MCF 10A (cell line): Measurements from ENCODE around the gene MRC1. TPM values are rescaled to one million over a fixed set of nuclear protein-coding genes. Genes with fewer than 3 reads are reported as not detected.
A peak's percentile ranks its signal among the peaks of the same experiment; 100 is the strongest.

Experiments used
- BruUV-seq: library from RNA; stranded (reverse); fragments of 400-500 nt; replicated peaks from 2 replicates; lab custom pipeline; 2021; lab: Mats Ljungman, UMichigan
- CTCF ChIA-PET: fragments of 300-600 bp; sonication (Branson Sonifier 250); formaldehyde crosslinking; extraction: SDS; loops from one replicate; lab custom pipeline; 2021; ENCODE audit warnings: antibody characterized with exemption, inconsistent platforms; lab: Yijun Ruan, JAX
- POLR2A ChIA-PET: fragments of 300-600, 350-650 bp; sonication (Branson Sonifier 250); formaldehyde crosslinking; extraction: SDS; loops from one replicate; lab custom pipeline; 2020; ENCODE audit warnings: antibody characterized with exemption, inconsistent platforms; lab: Yijun Ruan, JAX
- DNase-seq: peaks from one replicate; pipeline ENCODE4 v3.0.0-alpha.2; 2018; ENCODE audit not compliant: unreplicated experiment
- H3K27ac Mint-ChIP-seq: one replicate; pipeline ENCODE4 v1.8.0; 2022; ENCODE audit warnings: mild to moderate bottlenecking, low read depth, mixed read lengths; ENCODE audit not compliant: unreplicated experiment
- H3K27me3 Mint-ChIP-seq: one replicate; pipeline ENCODE4 v1.8.0; 2022; ENCODE audit warnings: mixed read lengths; ENCODE audit not compliant: insufficient read depth, unreplicated experiment
- H3K36me3 Mint-ChIP-seq: one replicate; pipeline ENCODE4 v1.8.0; 2022; ENCODE audit warnings: mild to moderate bottlenecking, moderate library complexity, mixed read lengths; ENCODE audit not compliant: insufficient read depth, unreplicated experiment
- H3K4me1 Mint-ChIP-seq: one replicate; pipeline ENCODE4 v1.8.0; 2022; ENCODE audit warnings: mixed read lengths; ENCODE audit not compliant: insufficient read depth, unreplicated experiment
- H3K4me3 Mint-ChIP-seq: one replicate; pipeline ENCODE4 v1.8.0; 2022; ENCODE audit warnings: mild to moderate bottlenecking, moderate library complexity, mixed read lengths; ENCODE audit not compliant: unreplicated experiment
- H3K9me3 Mint-ChIP-seq: one replicate; pipeline ENCODE4 v1.8.0; 2022; ENCODE audit warnings: mixed read lengths; ENCODE audit not compliant: unreplicated experiment
- intact Hi-C: fragments of 100-400 bp; cut with micrococcal nuclease; formaldehyde crosslinking; loops from 2 replicates; pipeline ENCODE4 v1.14.1; 2022
- total RNA-seq: library from RNA; stranded (reverse); gene quantifications from 2 replicates; pipeline ENCODE4 v1.2.3, GENCODE V29; 2022
- TF ChIP-seq, protein P1 (sequence below): fragments of 200-600 bp; IDR thresholded peaks from one replicate; pipeline ENCODE4 v1.8.0; 2022; ENCODE audit warnings: antibody characterized with exemption, mild to moderate bottlenecking; ENCODE audit not compliant: unreplicated experiment

The MRC1 gene
- total RNA-seq, 1 experiment from 2014 or later = not detected

GRCh38 chr10:17842641-17843040, 33.5 kb downstream of the MRC1 start:
- Mint-ChIP-seq H3K4me3 (no peak overlapping the region), H3K27ac (no peak overlapping the region), H3K36me3 (no peaks in the 10 kb centered on the region), H3K4me1 (peaks cover 11% of the 10 kb centered on the region), H3K27me3 (no peaks in the 10 kb centered on the region), H3K9me3 (no peaks in the 10 kb centered on the region)
- no peak for DNase-seq
- POLR2A ChIA-PET = no interaction called here
- intact Hi-C loops = no loop called here
- CTCF ChIA-PET = interaction anchor here (0.6 to 9.6 kb wide), 3 partner anchors 97 to 374 kb away, joined by 3 to 198 read pairs (median 4); no protein-coding TSS in a partner anchor
- TF ChIP-seq, protein P1, sequence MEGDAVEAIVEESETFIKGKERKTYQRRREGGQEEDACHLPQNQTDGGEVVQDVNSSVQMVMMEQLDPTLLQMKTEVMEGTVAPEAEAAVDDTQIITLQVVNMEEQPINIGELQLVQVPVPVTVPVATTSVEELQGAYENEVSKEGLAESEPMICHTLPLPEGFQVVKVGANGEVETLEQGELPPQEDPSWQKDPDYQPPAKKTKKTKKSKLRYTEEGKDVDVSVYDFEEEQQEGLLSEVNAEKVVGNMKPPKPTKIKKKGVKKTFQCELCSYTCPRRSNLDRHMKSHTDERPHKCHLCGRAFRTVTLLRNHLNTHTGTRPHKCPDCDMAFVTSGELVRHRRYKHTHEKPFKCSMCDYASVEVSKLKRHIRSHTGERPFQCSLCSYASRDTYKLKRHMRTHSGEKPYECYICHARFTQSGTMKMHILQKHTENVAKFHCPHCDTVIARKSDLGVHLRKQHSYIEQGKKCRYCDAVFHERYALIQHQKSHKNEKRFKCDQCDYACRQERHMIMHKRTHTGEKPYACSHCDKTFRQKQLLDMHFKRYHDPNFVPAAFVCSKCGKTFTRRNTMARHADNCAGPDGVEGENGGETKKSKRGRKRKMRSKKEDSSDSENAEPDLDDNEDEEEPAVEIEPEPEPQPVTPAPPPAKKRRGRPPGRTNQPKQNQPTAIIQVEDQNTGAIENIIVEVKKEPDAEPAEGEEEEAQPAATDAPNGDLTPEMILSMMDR = no peak
- no TSS peak for BruUV-seq

GRCh38 chr10:17847585-17848296, 38.6 kb downstream of the MRC1 start:
- DNase-seq = peak; percentile 35
- Mint-ChIP-seq H3K36me3 (no peaks in the 10 kb centered on the region), H3K27ac (no peak overlapping the region), H3K4me1 (peaks cover 9% of the 10 kb centered on the region), H3K27me3 (no peaks in the 10 kb centered on the region), H3K9me3 (no peaks in the 10 kb centered on the region), H3K4me3 (no peak overlapping the region)
- ChIA-PET POLR2A (interaction anchor here (0.5 to 0.8 kb wide), 2 partner anchors 239 to 369 kb away, joined by 4 read pairs; no protein-coding TSS in a partner anchor), CTCF (interaction anchor here (0.5 to 9.6 kb wide), 37 partner anchors 9 to 679 kb away, joined by 3 to 198 read pairs (median 4); partner anchors contain the start of gene MRC1)
- TF ChIP-seq, protein P1 = peak; percentile 38
- no TSS peak for BruUV-seq
- intact Hi-C loops = loop anchor here (1.0 to 5.0 kb wide), 6 partner anchors 63 to 465 kb away; no protein-coding TSS in a partner anchor

- TF ChIP-seq, protein P1 = no peak
- BruUV-seq = no TSS peak
- Mint-ChIP-seq H3K4me3 (no peak overlapping the region), H3K36me3 (no peaks in the 10 kb centered on the region), H3K9me3 (no peaks in the 10 kb centered on the region), H3K4me1 (peaks cover 9% of the 10 kb centered on the region), H3K27ac (no peak overlapping the region), H3K27me3 (no peaks in the 10 kb centered on the region)
- ChIA-PET POLR2A (interaction anchor here (0.6 kb wide), 1 partner anchor 381 kb away, joined by 3 read pairs; no protein-coding TSS in a partner anchor), CTCF (interaction anchor here (0.5 to 9.6 kb wide), 28 partner anchors 9 to 1006 kb away, joined by 3 to 198 read pairs (median 4); partner anchors contain the start of gene MRC1)
- DNase-seq = no peak
- intact Hi-C loops = loop anchor here (5.0 kb wide), 1 partner anchor 464 kb away; no protein-coding TSS in a partner anchor
These were observed 39.5 kb downstream of the MRC1 start for GRCh38 chr10:17848646-17849045.

GRCh38 chr10:17850501-17850900, 41.4 kb downstream of the MRC1 start:
- Mint-ChIP-seq H3K9me3 (no peaks in the 10 kb centered on the region), H3K27me3 (no peaks in the 10 kb centered on the region), H3K36me3 (no peaks in the 10 kb centered on the region), H3K4me3 (no peak overlapping the region), H3K27ac (no peak overlapping the region), H3K4me1 (peaks cover 9% of the 10 kb centered on the region)
- ChIA-PET POLR2A (interaction anchor here (0.7 to 0.8 kb wide), 2 partner anchors 15 to 152 kb away, joined by 3 read pairs; no protein-coding TSS in a partner anchor), CTCF (interaction anchor here (0.6 to 9.6 kb wide), 7 partner anchors 17 to 462 kb away, joined by 3 to 198 read pairs (median 4); no protein-coding TSS in a partner anchor)
- intact Hi-C loops = no loop called here
- no TSS peak for BruUV-seq
- DNase-seq = no peak
- TF ChIP-seq, protein P1 = no peak
